Measurements from ENCODE around the gene MEF2C.
"Not testable (repeated sequence)": the region's sequence is repeated elsewhere in the genome, so short reads cannot be mapped to it uniquely, and the experiment has no call there.

Gene MEF2C

DNA sequence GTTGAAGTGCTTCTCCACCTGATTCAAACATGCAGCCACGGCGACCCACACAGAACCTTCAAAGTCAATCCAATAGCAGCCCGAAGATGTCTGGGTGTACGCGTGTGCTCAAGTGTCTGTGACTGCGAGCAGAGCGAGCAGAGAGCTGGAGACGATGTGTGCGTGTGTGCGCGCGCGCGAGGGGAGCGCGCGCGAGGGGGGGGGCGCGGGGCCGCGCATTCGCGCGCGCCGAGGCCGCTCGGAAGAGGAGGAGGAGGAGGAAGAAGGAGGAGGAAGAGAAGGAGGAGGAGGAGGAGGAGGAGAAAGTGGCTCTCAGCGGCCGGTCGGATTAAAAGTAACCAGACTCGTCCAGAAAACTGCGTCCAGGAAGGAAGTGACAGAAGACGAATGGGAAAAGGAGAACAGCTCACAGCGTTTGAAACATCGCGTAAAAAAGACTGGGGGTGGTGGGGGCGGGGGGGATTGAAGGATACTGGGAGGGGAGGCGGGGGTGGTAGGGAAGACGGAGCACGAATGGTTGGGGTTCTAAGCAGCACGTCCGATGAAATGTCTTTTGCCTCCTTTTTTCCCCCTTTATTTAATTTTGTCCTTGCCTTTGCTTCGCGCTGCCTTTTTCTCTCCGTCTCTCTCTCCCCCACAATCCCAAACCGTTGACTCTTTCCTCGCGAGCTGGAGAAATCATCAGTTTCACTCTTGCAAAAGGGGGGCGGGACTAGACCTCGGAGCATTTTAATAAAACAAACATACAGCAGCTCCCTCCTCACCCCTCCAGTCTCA is at the start of gene MEF2C:
MEF2C (minus strand) TSS at position 126 of the 777 bp plus-strand sequence. CDS start 59,396 bp downstream, outside the sequence.
- H3K27ac ChIP-seq (ENCODE audit: low read depth, low read length): peak within 1 kb of the TSS; percentile 88

DNA sequence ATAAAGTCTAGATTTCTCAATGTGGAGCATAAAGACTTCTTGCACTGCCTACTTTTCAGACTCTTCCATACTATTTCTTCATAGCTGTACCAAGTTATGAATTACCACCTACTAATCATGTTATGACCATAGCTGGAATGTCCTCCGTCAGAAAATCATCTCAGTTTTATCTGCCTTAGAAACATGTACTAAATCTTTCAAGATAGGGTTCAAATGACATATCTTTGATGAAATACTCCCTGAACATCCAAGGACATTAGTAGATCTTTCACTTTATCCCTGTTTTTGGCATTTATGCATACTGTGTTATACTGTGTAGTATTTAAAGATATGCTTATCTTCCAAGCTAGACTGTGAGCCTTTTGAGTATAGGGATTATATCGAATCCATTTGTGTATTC is 49.6 kb upstream of the MEF2C start:
- H3K4me1 ChIP-seq (ENCODE audit: control insufficient read depth, insufficient read depth, low read length): no peaks in the 10 kb centered on the region
- H3K27ac ChIP-seq (ENCODE audit: low read depth, low read length): no peak overlapping the region
- no peak overlapping the region for H3K4me3 ChIP-seq (ENCODE audit: low read length)
- no peak overlapping the region for H3K9ac ChIP-seq (ENCODE audit: low read length)
- no peaks in the 10 kb centered on the region for H3K36me3 ChIP-seq (ENCODE audit: control insufficient read depth, insufficient read depth, low read length)
- no peaks in the 10 kb centered on the region for H3K27me3 ChIP-seq (ENCODE audit: control insufficient read depth, insufficient read depth, low read length)

More for the DNA sequence above, at the start of gene MEF2C:
- Histone ChIP-seq H3K27me3 (ENCODE audit: control insufficient read depth, insufficient read depth, low read length) (no peaks in the 10 kb centered on the region), H3K36me3 (ENCODE audit: control insufficient read depth, insufficient read depth, low read length) (no peaks in the 10 kb centered on the region), H3K4me3 (ENCODE audit: low read length) (peak within 1 kb of the TSS; percentile 75), H3K4me1 (ENCODE audit: control insufficient read depth, insufficient read depth, low read length) (peaks cover 3% of the 10 kb centered on the region), H3K9ac (ENCODE audit: low read length) (peak within 1 kb of the TSS; percentile 46)

DNA sequence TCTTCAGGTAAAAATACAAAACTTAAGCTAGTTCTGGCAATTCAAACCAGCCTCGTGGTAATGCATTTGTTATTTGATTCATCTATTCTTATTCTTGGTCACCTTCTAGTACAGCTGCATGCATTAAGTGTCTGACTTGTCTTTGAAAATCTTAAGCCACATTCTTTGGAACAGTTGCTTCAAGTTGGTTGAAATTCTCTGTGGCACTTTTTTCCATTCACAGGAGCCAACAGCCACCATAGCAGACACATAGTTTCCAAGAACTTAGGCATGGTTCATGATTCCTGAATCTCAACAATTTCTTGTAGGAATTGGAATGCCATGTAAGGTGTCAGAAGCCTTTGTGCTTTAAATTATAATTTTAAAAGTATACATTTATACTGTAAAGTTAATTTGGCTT is 47.4 kb upstream of the MEF2C start:
- H3K4me1 ChIP-seq (ENCODE audit: control insufficient read depth, insufficient read depth, low read length): no peaks in the 10 kb centered on the region
- H3K36me3 ChIP-seq (ENCODE audit: control insufficient read depth, insufficient read depth, low read length): no peaks in the 10 kb centered on the region
- H3K27ac ChIP-seq (ENCODE audit: low read depth, low read length): no peak overlapping the region
- H3K9ac ChIP-seq (ENCODE audit: low read length): no peak overlapping the region
- H3K27me3 ChIP-seq (ENCODE audit: control insufficient read depth, insufficient read depth, low read length): no peaks in the 10 kb centered on the region
- H3K4me3 ChIP-seq (ENCODE audit: low read length): no peak overlapping the region

DNA sequence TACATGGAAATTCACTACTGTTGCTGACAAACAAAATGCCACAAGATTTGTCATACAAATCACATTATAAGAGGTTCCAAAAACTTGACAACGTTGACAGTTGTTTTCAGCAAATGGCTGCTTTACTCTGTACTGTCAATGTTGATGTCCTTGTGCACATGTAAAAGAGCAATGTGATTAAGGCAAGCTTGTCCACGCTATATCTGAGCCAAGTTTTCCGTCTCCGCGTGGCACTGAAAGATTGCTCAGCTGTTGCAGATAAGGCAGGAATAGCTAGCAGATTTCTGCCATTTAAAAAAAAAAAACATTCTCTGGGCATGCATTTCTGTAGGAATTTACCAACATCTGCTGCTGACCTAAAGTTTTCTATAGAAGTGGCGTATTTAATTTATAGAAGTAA is 46.4 kb upstream of the MEF2C start:
- Histone ChIP-seq H3K9ac (ENCODE audit: low read length) (no peak overlapping the region), H3K27ac (ENCODE audit: low read depth, low read length) (no peak overlapping the region), H3K4me1 (ENCODE audit: control insufficient read depth, insufficient read depth, low read length) (no peaks in the 10 kb centered on the region), H3K27me3 (ENCODE audit: control insufficient read depth, insufficient read depth, low read length) (no peaks in the 10 kb centered on the region), H3K36me3 (ENCODE audit: control insufficient read depth, insufficient read depth, low read length) (no peaks in the 10 kb centered on the region), H3K4me3 (ENCODE audit: low read length) (no peak overlapping the region)

DNA sequence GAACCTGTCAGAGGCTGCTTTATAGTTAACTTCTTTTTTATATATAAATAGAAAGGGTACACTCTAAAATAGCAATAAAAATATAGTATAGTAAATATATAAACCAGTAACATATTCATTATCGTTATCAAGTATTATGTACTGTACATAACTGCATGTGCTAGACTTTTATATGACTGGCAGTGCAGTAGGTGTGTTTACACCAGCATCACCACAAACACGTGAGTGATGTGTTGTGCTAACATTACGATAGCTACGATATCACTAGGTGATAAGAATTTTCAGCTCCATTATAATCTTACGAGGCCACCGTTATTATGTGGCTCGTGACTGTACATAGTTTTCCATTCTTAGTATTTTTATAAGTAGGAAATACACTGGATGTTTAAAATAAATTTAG is 43.8 kb upstream of the MEF2C start:
- H3K36me3 ChIP-seq (ENCODE audit: control insufficient read depth, insufficient read depth, low read length): no peaks in the 10 kb centered on the region
- no peak overlapping the region for H3K4me3 ChIP-seq (ENCODE audit: low read length)
- no peaks in the 10 kb centered on the region for H3K27me3 ChIP-seq (ENCODE audit: control insufficient read depth, insufficient read depth, low read length)
- H3K27ac ChIP-seq (ENCODE audit: low read depth, low read length): no peak overlapping the region
- no peak overlapping the region for H3K9ac ChIP-seq (ENCODE audit: low read length)
- no peaks in the 10 kb centered on the region for H3K4me1 ChIP-seq (ENCODE audit: control insufficient read depth, insufficient read depth, low read length)

DNA sequence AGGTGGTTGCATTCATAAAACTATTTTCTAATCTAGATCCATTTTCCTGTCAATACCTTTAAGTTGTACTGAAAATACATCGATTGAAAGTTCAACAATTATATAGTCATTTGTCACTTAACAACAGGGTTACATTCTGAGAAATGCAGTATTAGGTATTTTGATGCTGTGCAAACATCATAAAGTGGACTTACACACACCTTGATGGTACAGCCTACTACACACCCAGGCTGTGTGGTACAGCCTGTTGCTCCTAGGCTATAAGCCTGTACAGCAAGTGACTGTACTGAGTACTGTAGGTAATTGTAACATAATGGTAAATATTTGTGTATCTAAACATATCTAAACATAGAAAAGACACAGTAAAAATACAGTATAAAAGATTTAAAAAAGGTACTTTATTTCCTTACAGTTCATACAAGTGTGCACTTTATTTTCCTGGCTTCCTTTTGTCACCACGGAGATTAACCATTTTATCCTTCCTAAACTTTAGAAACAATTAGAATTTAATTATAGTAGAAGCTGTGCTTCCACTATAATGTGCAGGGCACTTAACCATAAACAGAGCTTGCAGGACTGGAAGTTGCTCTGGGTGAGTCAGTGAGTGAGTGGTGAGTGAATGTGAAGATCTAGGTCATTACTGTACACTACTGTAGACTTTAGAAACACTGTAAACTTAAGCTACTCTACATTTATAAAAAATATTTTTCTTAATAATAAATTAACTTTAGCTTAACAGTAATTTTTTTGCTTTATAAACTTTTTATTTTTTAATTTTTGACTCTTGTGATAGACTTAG is 42.9 kb upstream of the MEF2C start:
- H3K27ac ChIP-seq (ENCODE audit: low read depth, low read length): no peak overlapping the region
- H3K36me3 ChIP-seq (ENCODE audit: control insufficient read depth, insufficient read depth, low read length): no peaks in the 10 kb centered on the region
- H3K27me3 ChIP-seq (ENCODE audit: control insufficient read depth, insufficient read depth, low read length): no peaks in the 10 kb centered on the region
- no peak overlapping the region for H3K9ac ChIP-seq (ENCODE audit: low read length)
- no peaks in the 10 kb centered on the region for H3K4me1 ChIP-seq (ENCODE audit: control insufficient read depth, insufficient read depth, low read length)
- no peak overlapping the region for H3K4me3 ChIP-seq (ENCODE audit: low read length)

DNA sequence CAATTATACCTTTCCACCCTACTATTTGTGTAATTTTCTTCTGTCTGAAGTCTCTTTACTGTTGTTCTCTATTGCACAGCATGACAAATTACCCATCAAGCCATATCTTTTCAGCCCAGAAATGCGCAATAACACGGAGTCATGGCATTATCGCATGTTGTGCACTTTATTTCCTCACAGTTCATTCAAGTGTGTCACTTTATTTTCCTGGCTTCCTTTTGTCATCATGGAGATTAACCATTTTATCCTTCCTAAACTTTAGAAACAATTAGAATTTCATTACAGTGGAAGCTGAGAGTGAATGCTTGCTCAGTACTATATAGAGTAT is 41.3 kb upstream of the MEF2C start:
- no peaks in the 10 kb centered on the region for H3K4me1 ChIP-seq (ENCODE audit: control insufficient read depth, insufficient read depth, low read length)
- H3K4me3 ChIP-seq (ENCODE audit: low read length): no peak overlapping the region
- no peaks in the 10 kb centered on the region for H3K36me3 ChIP-seq (ENCODE audit: control insufficient read depth, insufficient read depth, low read length)
- no peaks in the 10 kb centered on the region for H3K27me3 ChIP-seq (ENCODE audit: control insufficient read depth, insufficient read depth, low read length)
- no peak overlapping the region for H3K27ac ChIP-seq (ENCODE audit: low read depth, low read length)
- no peak overlapping the region for H3K9ac ChIP-seq (ENCODE audit: low read length)

DNA sequence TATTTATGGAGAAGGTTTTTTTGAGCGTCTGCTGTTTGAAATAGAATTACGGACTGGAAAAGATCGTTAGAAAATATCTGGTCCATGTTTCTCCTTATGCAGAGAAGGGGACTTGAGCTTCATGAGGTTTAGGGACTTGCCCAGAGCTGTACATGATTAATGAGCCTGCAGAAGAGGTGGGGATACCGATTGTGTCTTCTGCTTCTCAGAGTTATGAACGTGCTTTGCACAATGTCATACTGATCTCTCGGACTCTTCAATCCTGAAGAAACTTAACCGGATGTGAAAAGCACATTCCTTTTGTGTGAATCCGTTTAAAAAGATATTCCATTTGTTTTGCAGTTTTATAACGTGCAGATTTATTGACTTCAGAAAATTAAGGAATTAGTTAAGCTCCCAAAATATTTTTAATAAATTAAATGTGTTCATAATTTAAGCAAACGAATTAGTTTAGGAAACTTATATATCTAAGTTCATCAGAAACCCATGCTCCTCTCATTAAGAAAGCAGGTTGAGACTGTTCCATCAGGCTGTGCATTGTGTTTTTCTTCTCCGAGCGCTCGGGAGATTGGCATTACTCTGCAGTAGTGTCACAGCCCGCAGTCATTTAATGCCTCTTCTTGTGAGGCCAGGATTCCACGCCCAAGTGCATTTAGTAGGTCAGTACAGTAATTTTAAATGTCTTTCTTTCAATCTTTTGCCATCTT is 40.8 kb upstream of the MEF2C start:
- Histone ChIP-seq H3K4me1 (ENCODE audit: control insufficient read depth, insufficient read depth, low read length) (no peaks in the 10 kb centered on the region), H3K27me3 (ENCODE audit: control insufficient read depth, insufficient read depth, low read length) (no peaks in the 10 kb centered on the region), H3K4me3 (ENCODE audit: low read length) (no peak overlapping the region), H3K36me3 (ENCODE audit: control insufficient read depth, insufficient read depth, low read length) (no peaks in the 10 kb centered on the region), H3K9ac (ENCODE audit: low read length) (no peak overlapping the region), H3K27ac (ENCODE audit: low read depth, low read length) (no peak overlapping the region)

DNA sequence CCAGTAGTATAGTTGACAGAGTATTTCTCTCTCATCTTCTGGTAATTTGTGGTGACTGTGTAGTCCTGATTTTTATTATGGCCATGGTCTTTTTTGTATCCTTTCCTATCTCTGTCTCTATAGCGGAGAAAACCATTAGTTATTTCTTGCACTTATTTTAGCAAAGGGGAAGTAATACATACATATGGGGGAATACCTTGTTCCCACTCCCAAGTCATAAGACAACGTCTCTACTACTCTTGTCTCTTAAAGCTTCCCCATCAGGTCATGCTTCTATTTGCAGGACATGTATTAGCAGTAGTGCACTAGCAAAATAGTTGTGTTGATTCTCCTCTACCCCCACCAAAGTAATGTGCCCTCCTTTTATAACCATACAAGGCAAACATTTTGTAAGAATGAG is 29.8 kb upstream of the MEF2C start:
- not testable (repeated sequence) for H3K4me3 ChIP-seq (ENCODE audit: low read length); H3K9ac ChIP-seq (ENCODE audit: low read length); H3K27ac ChIP-seq (ENCODE audit: low read depth, low read length); H3K36me3 ChIP-seq (ENCODE audit: control insufficient read depth, insufficient read depth, low read length); H3K27me3 ChIP-seq (ENCODE audit: control insufficient read depth, insufficient read depth, low read length); H3K4me1 ChIP-seq (ENCODE audit: control insufficient read depth, insufficient read depth, low read length)

DNA sequence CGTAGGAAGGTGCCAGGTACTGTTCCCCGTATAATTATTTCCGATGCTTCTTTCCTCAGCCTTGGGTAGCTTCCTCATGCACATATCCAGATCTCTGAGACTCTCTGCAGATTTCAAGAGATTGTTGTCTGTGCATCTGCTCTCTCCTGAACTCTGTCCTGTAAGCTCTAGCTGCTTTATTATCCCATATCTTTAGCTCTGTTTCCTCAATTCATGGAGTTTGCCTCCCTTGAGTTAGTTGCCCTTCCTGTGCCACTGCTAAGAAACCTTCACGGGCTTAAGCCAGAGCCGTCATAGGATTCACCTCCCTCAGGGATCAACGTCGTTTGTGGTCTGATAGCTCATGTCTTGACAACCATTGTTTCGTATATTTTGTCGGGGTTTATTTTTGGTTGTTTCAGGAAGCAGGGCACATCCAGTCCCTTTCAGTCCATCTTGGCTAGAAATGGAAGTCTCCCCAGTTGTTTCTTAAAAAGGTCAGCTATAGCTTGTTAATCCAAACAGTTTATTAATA is 28.1 kb upstream of the MEF2C start:
- not testable (repeated sequence) for H3K36me3 ChIP-seq (ENCODE audit: control insufficient read depth, insufficient read depth, low read length); H3K9ac ChIP-seq (ENCODE audit: low read length); H3K27me3 ChIP-seq (ENCODE audit: control insufficient read depth, insufficient read depth, low read length); H3K4me1 ChIP-seq (ENCODE audit: control insufficient read depth, insufficient read depth, low read length); H3K27ac ChIP-seq (ENCODE audit: low read depth, low read length); H3K4me3 ChIP-seq (ENCODE audit: low read length)

DNA sequence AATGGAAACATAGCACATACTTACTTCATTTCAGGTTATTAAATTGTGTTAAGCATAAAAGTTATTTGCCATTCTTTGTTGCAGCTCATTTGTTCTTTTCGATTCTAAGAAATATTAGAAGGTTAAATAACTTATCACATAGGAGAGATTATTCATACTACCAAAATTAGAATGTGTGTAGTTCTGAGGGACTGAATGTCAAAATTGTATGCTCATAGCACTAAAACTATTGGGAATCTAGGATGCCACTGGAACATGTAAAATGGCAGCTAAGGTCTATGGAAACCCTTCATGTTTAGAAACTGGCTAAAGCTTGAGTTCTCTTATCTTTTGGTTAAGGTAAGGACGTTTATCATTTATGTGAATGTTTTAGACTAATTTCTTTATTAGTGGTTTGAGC is 21.5 kb upstream of the MEF2C start:
- H3K27ac ChIP-seq (ENCODE audit: low read depth, low read length); H3K27me3 ChIP-seq (ENCODE audit: control insufficient read depth, insufficient read depth, low read length); H3K4me3 ChIP-seq (ENCODE audit: low read length); H3K4me1 ChIP-seq (ENCODE audit: control insufficient read depth, insufficient read depth, low read length); H3K9ac ChIP-seq (ENCODE audit: low read length); H3K36me3 ChIP-seq (ENCODE audit: control insufficient read depth, insufficient read depth, low read length): not testable (repeated sequence)

DNA sequence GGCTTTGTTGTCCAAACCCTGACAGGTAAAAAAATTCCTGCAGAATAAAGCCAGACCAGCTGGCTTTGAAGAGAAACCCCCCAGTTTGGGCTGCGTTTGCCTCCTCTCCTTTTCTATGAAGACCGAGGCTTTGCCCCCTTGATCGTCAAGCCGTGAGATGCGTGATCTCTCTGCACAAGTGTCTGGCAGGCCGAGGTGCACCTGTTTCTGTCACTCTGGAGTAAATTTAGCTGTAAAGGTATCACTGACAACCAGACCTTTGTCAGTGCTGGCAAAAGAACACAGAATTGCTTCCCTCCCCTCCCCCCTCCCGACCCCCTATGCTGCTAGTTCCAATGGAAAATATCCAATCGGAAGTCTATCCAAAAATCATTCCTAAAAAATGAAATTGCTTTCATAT is 21.0 kb upstream of the MEF2C start:
- H3K9ac ChIP-seq (ENCODE audit: low read length); H3K27ac ChIP-seq (ENCODE audit: low read depth, low read length); H3K4me3 ChIP-seq (ENCODE audit: low read length); H3K27me3 ChIP-seq (ENCODE audit: control insufficient read depth, insufficient read depth, low read length); H3K4me1 ChIP-seq (ENCODE audit: control insufficient read depth, insufficient read depth, low read length); H3K36me3 ChIP-seq (ENCODE audit: control insufficient read depth, insufficient read depth, low read length): not testable (repeated sequence)

Data from rectal smooth muscle tissue (tissue), 1 donor.